IMR-90 (cell line): Measurements from ENCODE around the gene OBP2B.

Experiments used
- BHLHE40 ChIP-seq: fragments of 150-350 bp; IDR thresholded peaks from 2 replicates; pipeline ENCODE4 v1.6.1; 2016; ENCODE audit warnings: mild to moderate bottlenecking, low read depth, low read length
- CEBPB ChIP-seq: IDR thresholded peaks from 2 replicates; pipeline ENCODE4 v1.6.1; 2012; ENCODE audit warnings: low read depth, low read length, improper control_type of control experiment
- MAZ ChIP-seq: IDR thresholded peaks from 2 replicates; pipeline ENCODE4 v1.6.1; 2012; ENCODE audit warnings: low read depth, mild to moderate bottlenecking, low read length, improper control_type of control experiment, moderate library complexity, borderline replicate concordance
- MXI1 ChIP-seq: IDR thresholded peaks from 2 replicates; pipeline ENCODE4 v1.6.1; 2012; ENCODE audit warnings: low read depth, mild to moderate bottlenecking, low read length, moderate library complexity, borderline replicate concordance
- NFE2L2 ChIP-seq: fragments of 150-350 bp; IDR thresholded peaks from 2 replicates; pipeline ENCODE4 v1.6.1; 2016; ENCODE audit warnings: low read depth, mild to moderate bottlenecking, low read length
- POLR2A ChIP-seq: IDR thresholded peaks from 2 replicates; pipeline ENCODE4 v1.6.1; 2012; ENCODE audit warnings: mild to moderate bottlenecking, low read depth, low read length
- RAD21 ChIP-seq: IDR thresholded peaks from 2 replicates; pipeline ENCODE4 v1.6.1; 2012; ENCODE audit warnings: low read length, improper control_type of control experiment
- RCOR1 ChIP-seq: IDR thresholded peaks from 2 replicates; pipeline ENCODE4 v1.6.1; 2012; ENCODE audit warnings: mild to moderate bottlenecking, low read length, improper control_type of control experiment; ENCODE audit not compliant: insufficient replicate concordance
- RFX5 ChIP-seq: IDR thresholded peaks from 2 replicates; pipeline ENCODE4 v1.8.0; 2012; ENCODE audit warnings: low read depth, mild to moderate bottlenecking, low read length, moderate library complexity
- SMC3 ChIP-seq: fragments of 150-350 bp; IDR thresholded peaks from 2 replicates; pipeline ENCODE4 v1.6.1; 2016; ENCODE audit warnings: low read depth, mild to moderate bottlenecking, antibody characterized with exemption, low read length, moderate library complexity
- USF2 ChIP-seq: fragments of 150-350 bp; IDR thresholded peaks from 2 replicates; pipeline ENCODE4 v1.6.1; 2017; ENCODE audit warnings: mild to moderate bottlenecking, antibody characterized with exemption, low read length, low read depth
- TF ChIP-seq, protein P1 (sequence below): conservative IDR thresholded peaks from 2 replicates; pipeline ENCODE4 v1.5.1; 2012; ENCODE audit warnings: mild to moderate bottlenecking, low read depth, low read length, improper control_type of control experiment
- TF ChIP-seq, protein P2 (sequence below): fragments of 150-350 bp; IDR thresholded peaks from 2 replicates; pipeline ENCODE4 v1.6.1; 2016; ENCODE audit warnings: low read depth, mild to moderate bottlenecking, low read length, moderate library complexity, borderline replicate concordance

GRCh38 chr9:133202688-133203453 lies 6.2 kb downstream of the OBP2B start:
- no peak for TF ChIP-seq POLR2A
- TF ChIP-seq, protein P1, sequence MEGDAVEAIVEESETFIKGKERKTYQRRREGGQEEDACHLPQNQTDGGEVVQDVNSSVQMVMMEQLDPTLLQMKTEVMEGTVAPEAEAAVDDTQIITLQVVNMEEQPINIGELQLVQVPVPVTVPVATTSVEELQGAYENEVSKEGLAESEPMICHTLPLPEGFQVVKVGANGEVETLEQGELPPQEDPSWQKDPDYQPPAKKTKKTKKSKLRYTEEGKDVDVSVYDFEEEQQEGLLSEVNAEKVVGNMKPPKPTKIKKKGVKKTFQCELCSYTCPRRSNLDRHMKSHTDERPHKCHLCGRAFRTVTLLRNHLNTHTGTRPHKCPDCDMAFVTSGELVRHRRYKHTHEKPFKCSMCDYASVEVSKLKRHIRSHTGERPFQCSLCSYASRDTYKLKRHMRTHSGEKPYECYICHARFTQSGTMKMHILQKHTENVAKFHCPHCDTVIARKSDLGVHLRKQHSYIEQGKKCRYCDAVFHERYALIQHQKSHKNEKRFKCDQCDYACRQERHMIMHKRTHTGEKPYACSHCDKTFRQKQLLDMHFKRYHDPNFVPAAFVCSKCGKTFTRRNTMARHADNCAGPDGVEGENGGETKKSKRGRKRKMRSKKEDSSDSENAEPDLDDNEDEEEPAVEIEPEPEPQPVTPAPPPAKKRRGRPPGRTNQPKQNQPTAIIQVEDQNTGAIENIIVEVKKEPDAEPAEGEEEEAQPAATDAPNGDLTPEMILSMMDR, result no peak
- TF ChIP-seq CEBPB, result no peak
- no peak for TF ChIP-seq RAD21
- no peak for TF ChIP-seq USF2
- no peak for TF ChIP-seq SMC3
- TF ChIP-seq RCOR1, result no peak
- TF ChIP-seq MXI1, result no peak
- no peak for TF ChIP-seq MAZ
- no peak for TF ChIP-seq BHLHE40
- TF ChIP-seq NFE2L2, result no peak
- no peak for TF ChIP-seq RFX5
- TF ChIP-seq, protein P2, sequence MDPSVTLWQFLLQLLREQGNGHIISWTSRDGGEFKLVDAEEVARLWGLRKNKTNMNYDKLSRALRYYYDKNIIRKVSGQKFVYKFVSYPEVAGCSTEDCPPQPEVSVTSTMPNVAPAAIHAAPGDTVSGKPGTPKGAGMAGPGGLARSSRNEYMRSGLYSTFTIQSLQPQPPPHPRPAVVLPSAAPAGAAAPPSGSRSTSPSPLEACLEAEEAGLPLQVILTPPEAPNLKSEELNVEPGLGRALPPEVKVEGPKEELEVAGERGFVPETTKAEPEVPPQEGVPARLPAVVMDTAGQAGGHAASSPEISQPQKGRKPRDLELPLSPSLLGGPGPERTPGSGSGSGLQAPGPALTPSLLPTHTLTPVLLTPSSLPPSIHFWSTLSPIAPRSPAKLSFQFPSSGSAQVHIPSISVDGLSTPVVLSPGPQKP, result no peak
